ENCODE results near the gene NFE2L3. TPM values are rescaled to one million over a fixed set of nuclear protein-coding genes. Genes with fewer than 3 reads are reported as not detected.

The NFE2L3 gene
- total and polyA plus RNA-seq, 9 of the 15 experiments (the other 6 are each of a cell fraction or from before 2014, with no cell fraction given): 2.9 to 16.9 (median 12.4) TPM

GRCh38 chr7:26213807-26214515, 62.0 kb downstream of the NFE2L3 start (continued):
- TF ChIP-seq SP1 (CRISPR knock-in tag; IDR thresholded peaks at IDR 0.05) (no peak), ZKSCAN1 (IDR thresholded peaks at IDR 0.05; ENCODE audit: low read depth, low read length) (no peak), HIVEP1 (CRISPR knock-in tag; IDR thresholded peaks at IDR 0.05) (no peak), SMARCE1 (IDR thresholded peaks at IDR 0.05) (no peak), TRIM28 (IDR thresholded peaks at IDR 0.05) (no peak), ZSCAN29 (IDR thresholded peaks at IDR 0.05) (no peak), RBM25 (IDR thresholded peaks at IDR 0.05; ENCODE audit: low read depth, low read length, severe bottlenecking) (peak; percentile 31), ATF6 (CRISPR knock-in tag; IDR thresholded peaks at IDR 0.05) (no peak), ARID3B (CRISPR knock-in tag; IDR thresholded peaks at IDR 0.05; ENCODE audit: borderline replicate concordance) (no peak), SETDB1 (IDR thresholded peaks at IDR 0.05; ENCODE audit: low read length) (no peak), PYGO2 (tag; IDR thresholded peaks at IDR 0.05) (no peak), TEAD2 (tag; IDR thresholded peaks at IDR 0.05) (no peak), GABPB1 (CRISPR knock-in tag; IDR thresholded peaks at IDR 0.05) (no peak), ZNF311 (CRISPR knock-in tag; IDR thresholded peaks at IDR 0.05) (no peak), CHD2 (IDR thresholded peaks at IDR 0.05; ENCODE audit: low read depth, low read length) (no peak), LCOR (CRISPR knock-in tag; IDR thresholded peaks at IDR 0.05) (no peak), MIER1 (IDR thresholded peaks at IDR 0.05; ENCODE audit: low read depth) (no peak), RBBP5 (IDR thresholded peaks at IDR 0.05; ENCODE audit: borderline replicate concordance, insufficient read depth, low read length, poor library complexity, severe bottlenecking) (no peak), ATF3 (IDR thresholded peaks at IDR 0.05) (peak; percentile 94), ATF3 (CRISPR knock-in tag; conservative IDR thresholded peaks at IDR 0.05) (no peak), EP300 (IDR thresholded peaks at IDR 0.05; ENCODE audit: low read length) (peak; percentile 42; the same call in 1 of the 2 replicates), ZNF280B (CRISPR knock-in tag; IDR thresholded peaks at IDR 0.05) (no peak), JUNB (CRISPR knock-in tag; conservative IDR thresholded peaks at IDR 0.05) (no peak)
